ENCODE results near the gene UBL3. TPM values are rescaled to one million over a fixed set of nuclear protein-coding genes. Genes with fewer than 3 reads are reported as not detected.
A peak's percentile ranks its signal among the peaks of the same experiment; 100 is the strongest.

The UBL3 gene
- polyA plus RNA-seq, 2 of the 4 experiments (the other 2 are of a cell fraction), result 9.2 to 17.1 TPM

GRCh38 chr13:29853131-29853530 lies 2.7 kb upstream of the UBL3 start:
- CTCF ChIA-PET, result no interaction called here
- peak overlapping the region; percentile 36; the same call in 1 of the 3 replicates for H3K4me2 ChIP-seq

GRCh38 chr13:29852472-29853054 lies 2.1 kb upstream of the UBL3 start:
- H3K4me3 ChIP-seq, result no peak overlapping the region
- H3K4me2 ChIP-seq, result peak overlapping the region; percentile 36; the same call in 2 of the 3 replicates
- ATAC-seq (no peak), FAIRE-seq (no peak), DNase-seq (ENCODE audit: low read depth in 1 of 2, low spot score in 1 of 2) (no peak)
- peak overlapping the region; percentile 36 to 53; a peak in 4 of 6 replicates for H3K27ac ChIP-seq
- ChIA-PET POLR2A (no interaction called here), CTCF (interaction anchor here (1.0 kb wide), 1 partner anchor 262 kb away, joined by 3 read pairs; no protein-coding TSS in a partner anchor)
- 53% methylated on average over 5 of the region's 5 CpGs for WGBS (ENCODE audit: missing lambda C conversion rate)
- H3K4me1 ChIP-seq, result peaks cover 21% of the 10 kb centered on the region
- peak; percentile 49; the same call in 1 of the 2 replicates for TF ChIP-seq NFE2L2 (conservative IDR thresholded peaks at IDR 0.05; ENCODE audit: low read length)
- no peak for TF ChIP-seq FOSL2 (IDR thresholded peaks at IDR 0.05)
- no peak for TF ChIP-seq FOSL2 (CRISPR knock-in tag; IDR thresholded peaks at IDR 0.05)
- TF ChIP-seq GATA3 (IDR thresholded peaks at IDR 0.05; ENCODE audit: borderline replicate concordance), result no peak
- TF ChIP-seq ELK1 (IDR thresholded peaks at IDR 0.05; ENCODE audit: low read depth, low read length), result no peak
- peak; percentile 87 for TF ChIP-seq MAFK (IDR thresholded peaks at IDR 0.05; ENCODE audit: partially characterized antibody)
- TF ChIP-seq HOXB13 (CRISPR knock-in tag; IDR thresholded peaks at IDR 0.05; ENCODE audit: low read depth), result no peak
- H3K9me3 ChIP-seq, result no peaks in the 10 kb centered on the region

More at GRCh38 chr13:29853131-29853530, 2.7 kb upstream of the UBL3 start:
- H3K4me1 ChIP-seq, result peaks cover 21% of the 10 kb centered on the region
- no peak for ATAC-seq
- peak overlapping the region; percentile 36 to 53; a peak in 3 of 6 replicates for H3K27ac ChIP-seq
- no peaks in the 10 kb centered on the region for H3K9me3 ChIP-seq
- no peak overlapping the region for H3K4me3 ChIP-seq
- POLR2A ChIA-PET, result no interaction called here
- WGBS (ENCODE audit: missing lambda C conversion rate), result 79% methylated on average over 2 of the region's 2 CpGs
- TF ChIP-seq JUNB (IDR thresholded peaks at IDR 0.05) (no peak), NFE2L2 (conservative IDR thresholded peaks at IDR 0.05; ENCODE audit: low read length) (no peak), FOXS1 (CRISPR knock-in tag; IDR thresholded peaks at IDR 0.05) (no peak), CEBPB (IDR thresholded peaks at IDR 0.05) (no peak), POLR2A (IDR thresholded peaks at IDR 0.05; ENCODE audit: low read length) (no peak)
- no peak for DNase-seq (ENCODE audit: low read depth in 1 of 2, low spot score in 1 of 2)
- no peak for FAIRE-seq

GRCh38 chr13:29849731-29850212 lies 645 bp downstream of the UBL3 start:
- Histone ChIP-seq H3K9me3 (no peaks in the 10 kb centered on the region), H3K27ac (peak overlapping the region; percentile 91 to 97), H3K4me1 (peaks cover 43% of the 10 kb centered on the region), H3K4me3 (peak overlapping the region; percentile 65), H3K4me2 (peak overlapping the region; percentile 91)
- CTCF ChIA-PET, result interaction anchor here (0.6 to 12.7 kb wide), 5 partner anchors 53 to 308 kb away, joined by 3 to 110 read pairs (median 10); no protein-coding TSS in a partner anchor
- no peak for FAIRE-seq
- TF ChIP-seq E2F6 (IDR thresholded peaks at IDR 0.05; ENCODE audit: borderline replicate concordance, low read depth) (0 out of 2 replicates have a peak, but pooled peaks have one; percentile 24), RCOR1 (IDR thresholded peaks at IDR 0.05; ENCODE audit: low read depth, low read length) (no peak), REST (IDR thresholded peaks at IDR 0.05) (no peak), HOXB5 (CRISPR knock-in tag; IDR thresholded peaks at IDR 0.05) (no peak)
- peak; percentile 62 to 66 for ATAC-seq
- POLR2A ChIA-PET, result interaction anchor here (0.7 to 3.4 kb wide), 10 partner anchors 17 to 293 kb away, joined by 3 to 61 read pairs (median 4); no protein-coding TSS in a partner anchor
- under 1% methylated on average over 23 of the region's 50 CpGs for WGBS (ENCODE audit: missing lambda C conversion rate)
- peak; percentile 32 to 41 for DNase-seq (ENCODE audit: low read depth in 1 of 2, low spot score in 1 of 2)
